GM19438 (cell line): ENCODE measurements around the gene WNK3.

Source experiments
- ATAC-seq: cut with Tn5 transposase; IDR thresholded peaks from one replicate; pipeline ENCODE4 v1.9.1; 2021; ENCODE audit warnings: low read depth; ENCODE audit not compliant: unreplicated experiment

WNK3 gene

GRCh38 chrX:54246866-54247265, 111.0 kb downstream of the WNK3 start:
- no peak for ATAC-seq

- ATAC-seq = no peak
These were observed 119.3 kb downstream of the WNK3 start for GRCh38 chrX:54238588-54238987.

- no peak for ATAC-seq
These were observed 120.8 kb downstream of the WNK3 start for GRCh38 chrX:54237014-54237413.

GRCh38 chrX:54230435-54231148, 127.3 kb downstream of the WNK3 start:
- ATAC-seq = no peak

- ATAC-seq = no peak
These were observed 134.3 kb downstream of the WNK3 start for GRCh38 chrX:54223581-54223980.

GRCh38 chrX:54213603-54214002, 144.2 kb downstream of the WNK3 start:
- ATAC-seq = no peak

- no peak for ATAC-seq
These were observed 149.3 kb downstream of the WNK3 start for GRCh38 chrX:54208531-54208930.

- no peak for ATAC-seq
These were observed 159.6 kb downstream of the WNK3 start for GRCh38 chrX:54198262-54198661.

GRCh38 chrX:54194982-54195588, 162.8 kb downstream of the WNK3 start:
- no peak for ATAC-seq

GRCh38 chrX:54193085-54193821, 164.6 kb downstream of the WNK3 start:
- no peak for ATAC-seq

- no peak for ATAC-seq
These were observed 173.4 kb downstream of the WNK3 start for GRCh38 chrX:54184474-54184873.

GRCh38 chrX:54182864-54183613, 174.8 kb downstream of the WNK3 start, which contains the start of gene FAM120C:
Gene FAM120C, minus strand, starts transcription at chrX:54183254. Its CDS starts 56 bp downstream, at chrX:54183198.
- ATAC-seq = peak; percentile 58

- ATAC-seq = peak; percentile 60
These were observed 175.5 kb downstream of the WNK3 start for GRCh38 chrX:54182194-54182863.

- no peak for ATAC-seq
These were observed 176.5 kb downstream of the WNK3 start for GRCh38 chrX:54181202-54181953.

- ATAC-seq = no peak
These were observed 177.4 kb downstream of the WNK3 start for GRCh38 chrX:54180403-54180802.

GRCh38 chrX:54178100-54178940, 179.5 kb downstream of the WNK3 start:
- ATAC-seq = no peak

GRCh38 chrX:54177306-54177705, 180.5 kb downstream of the WNK3 start:
- ATAC-seq = no peak

GRCh38 chrX:54173791-54174190, 184.1 kb downstream of the WNK3 start:
- no peak for ATAC-seq

- ATAC-seq = no peak
These were observed 185.4 kb downstream of the WNK3 start for GRCh38 chrX:54172455-54172854.
